LNCAP (cell line): ENCODE results near the gene FAM169A.

ENCODE experiments used
- TF ChIP-seq, protein P1 (sequence below): fragments of 450-650 bp; IDR thresholded peaks from 2 replicates; pipeline ENCODE4 v1.5.1; 2017; ENCODE audit warnings: mild to moderate bottlenecking

The FAM169A gene

GRCh38 chr5:74866596-74867162 is 492 bp upstream of the FAM169A start:
- TF ChIP-seq, protein P1, sequence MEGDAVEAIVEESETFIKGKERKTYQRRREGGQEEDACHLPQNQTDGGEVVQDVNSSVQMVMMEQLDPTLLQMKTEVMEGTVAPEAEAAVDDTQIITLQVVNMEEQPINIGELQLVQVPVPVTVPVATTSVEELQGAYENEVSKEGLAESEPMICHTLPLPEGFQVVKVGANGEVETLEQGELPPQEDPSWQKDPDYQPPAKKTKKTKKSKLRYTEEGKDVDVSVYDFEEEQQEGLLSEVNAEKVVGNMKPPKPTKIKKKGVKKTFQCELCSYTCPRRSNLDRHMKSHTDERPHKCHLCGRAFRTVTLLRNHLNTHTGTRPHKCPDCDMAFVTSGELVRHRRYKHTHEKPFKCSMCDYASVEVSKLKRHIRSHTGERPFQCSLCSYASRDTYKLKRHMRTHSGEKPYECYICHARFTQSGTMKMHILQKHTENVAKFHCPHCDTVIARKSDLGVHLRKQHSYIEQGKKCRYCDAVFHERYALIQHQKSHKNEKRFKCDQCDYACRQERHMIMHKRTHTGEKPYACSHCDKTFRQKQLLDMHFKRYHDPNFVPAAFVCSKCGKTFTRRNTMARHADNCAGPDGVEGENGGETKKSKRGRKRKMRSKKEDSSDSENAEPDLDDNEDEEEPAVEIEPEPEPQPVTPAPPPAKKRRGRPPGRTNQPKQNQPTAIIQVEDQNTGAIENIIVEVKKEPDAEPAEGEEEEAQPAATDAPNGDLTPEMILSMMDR, result no peak

- TF ChIP-seq, protein P1, result no peak
Observed at GRCh38 chr5:74865256-74865803, 857 bp downstream of the FAM169A start.

DNA sequence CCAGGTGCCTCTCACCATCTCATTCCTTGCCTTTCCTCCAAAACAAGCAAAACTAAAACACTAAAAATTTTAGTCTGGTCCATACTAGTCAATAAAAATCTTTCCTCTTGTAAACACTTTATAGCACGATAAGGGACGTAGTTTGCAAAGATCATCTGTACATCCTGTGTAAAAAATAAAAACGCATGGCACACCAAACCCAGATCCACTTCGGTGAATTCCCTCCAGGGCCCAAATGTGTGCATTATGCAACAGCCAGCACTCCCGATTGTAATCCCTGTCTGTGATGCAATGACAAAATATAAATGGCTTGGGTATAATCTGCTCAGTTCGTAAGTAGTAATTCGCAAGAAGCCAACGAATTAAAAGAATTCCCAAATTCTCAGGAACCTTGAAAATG is 1.4 kb downstream of the FAM169A start:
- TF ChIP-seq, protein P1, result no peak

- TF ChIP-seq, protein P1, result no peak
Observed at GRCh38 chr5:74863726-74864125, 2.5 kb downstream of the FAM169A start.

- TF ChIP-seq, protein P1, result no peak
Observed at GRCh38 chr5:74862221-74862620, 4.0 kb downstream of the FAM169A start.

GRCh38 chr5:74853256-74853655 is 12.9 kb downstream of the FAM169A start:
- TF ChIP-seq, protein P1, result no peak

DNA sequence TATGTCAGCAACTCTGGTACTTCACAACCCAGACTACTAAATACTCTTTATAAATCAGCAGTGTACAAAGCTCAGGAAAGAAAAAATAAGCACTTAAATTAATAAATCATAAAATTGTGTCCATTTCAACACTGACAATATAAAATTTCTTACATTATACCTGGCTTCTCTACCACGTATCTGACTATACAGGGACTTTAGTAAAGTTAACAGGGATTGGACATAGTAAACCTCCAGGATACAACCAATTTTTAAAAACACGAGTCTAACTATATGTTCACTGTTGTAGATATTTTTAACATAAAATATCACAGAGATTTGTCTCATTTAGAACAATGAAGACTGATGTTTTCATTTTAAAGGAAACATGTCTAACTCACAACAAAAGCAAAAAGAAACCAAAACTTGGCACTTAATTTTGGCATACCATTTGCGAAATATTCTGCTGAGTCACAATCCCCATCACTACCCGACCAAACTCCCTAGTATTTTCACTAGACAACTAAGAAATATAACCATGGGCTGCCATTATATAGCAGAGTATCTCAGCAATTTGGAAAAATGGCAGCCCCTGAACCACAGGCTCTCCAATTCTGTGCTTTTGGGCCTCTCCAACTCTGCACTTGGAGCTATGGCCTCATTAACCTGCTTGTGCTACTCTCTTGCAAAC is 14.4 kb downstream of the FAM169A start:
- TF ChIP-seq, protein P1, result no peak
